HepG2 (cell line): ENCODE data around the gene MFN2.

Source experiments
- POLR2A ChIP-seq, 2 experiments: IDR thresholded peaks; 2 replicates each; pipeline ENCODE4 v1.6.1; 2011; ENCODE audit warnings: low read depth in 2 of 2, low read length in 2 of 2, mild to moderate bottlenecking in 1 of 2, moderate library complexity in 1 of 2; ENCODE audit not compliant: insufficient read depth in 1 of 2
- TCF7L2 ChIP-seq: IDR thresholded peaks from 2 replicates; pipeline ENCODE4 v1.6.1; 2011; ENCODE audit warnings: mild to moderate bottlenecking, low read depth, low read length, moderate library complexity
- ZNF253 ChIP-seq: sonication (generic); formaldehyde crosslinking; IDR thresholded peaks from 2 replicates; pipeline ENCODE4 v1.8.0; 2022; ENCODE audit warnings: mild to moderate bottlenecking, missing genetic modification reagents, borderline replicate concordance
- ZNF501 ChIP-seq: sonication (generic); formaldehyde crosslinking; IDR thresholded peaks from 2 replicates; pipeline ENCODE4 v1.5.1; 2020; ENCODE audit warnings: mild to moderate bottlenecking, moderate library complexity, missing genetic modification reagents
- TF ChIP-seq, protein P1 (sequence below): sonication (generic); formaldehyde crosslinking; IDR thresholded peaks from 2 replicates; pipeline ENCODE4 v1.4.0; 2020; ENCODE audit warnings: low read depth, missing genetic modification reagents
- TF ChIP-seq, protein P2 (sequence below): sonication (generic); formaldehyde crosslinking; IDR thresholded peaks from 2 replicates; pipeline ENCODE4 v1.5.0; 2020; ENCODE audit warnings: mild to moderate bottlenecking, missing genetic modification reagents, moderate library complexity
- TF ChIP-seq, protein P3 (sequence below): sonication (generic); formaldehyde crosslinking; IDR thresholded peaks from 2 replicates; pipeline ENCODE4 v1.5.0; 2020; ENCODE audit warnings: missing genetic modification reagents, mild to moderate bottlenecking, borderline replicate concordance
- TF ChIP-seq, protein P4 (sequence below): sonication (generic); formaldehyde crosslinking; IDR thresholded peaks from 2 replicates; pipeline ENCODE4 v1.4.0; 2020; ENCODE audit warnings: missing genetic modification reagents
- TF ChIP-seq, protein P5 (sequence below): sonication (generic); formaldehyde crosslinking; IDR thresholded peaks from 2 replicates; pipeline ENCODE4 v1.4.0; 2020; ENCODE audit warnings: missing genetic modification reagents, borderline replicate concordance

DNA sequence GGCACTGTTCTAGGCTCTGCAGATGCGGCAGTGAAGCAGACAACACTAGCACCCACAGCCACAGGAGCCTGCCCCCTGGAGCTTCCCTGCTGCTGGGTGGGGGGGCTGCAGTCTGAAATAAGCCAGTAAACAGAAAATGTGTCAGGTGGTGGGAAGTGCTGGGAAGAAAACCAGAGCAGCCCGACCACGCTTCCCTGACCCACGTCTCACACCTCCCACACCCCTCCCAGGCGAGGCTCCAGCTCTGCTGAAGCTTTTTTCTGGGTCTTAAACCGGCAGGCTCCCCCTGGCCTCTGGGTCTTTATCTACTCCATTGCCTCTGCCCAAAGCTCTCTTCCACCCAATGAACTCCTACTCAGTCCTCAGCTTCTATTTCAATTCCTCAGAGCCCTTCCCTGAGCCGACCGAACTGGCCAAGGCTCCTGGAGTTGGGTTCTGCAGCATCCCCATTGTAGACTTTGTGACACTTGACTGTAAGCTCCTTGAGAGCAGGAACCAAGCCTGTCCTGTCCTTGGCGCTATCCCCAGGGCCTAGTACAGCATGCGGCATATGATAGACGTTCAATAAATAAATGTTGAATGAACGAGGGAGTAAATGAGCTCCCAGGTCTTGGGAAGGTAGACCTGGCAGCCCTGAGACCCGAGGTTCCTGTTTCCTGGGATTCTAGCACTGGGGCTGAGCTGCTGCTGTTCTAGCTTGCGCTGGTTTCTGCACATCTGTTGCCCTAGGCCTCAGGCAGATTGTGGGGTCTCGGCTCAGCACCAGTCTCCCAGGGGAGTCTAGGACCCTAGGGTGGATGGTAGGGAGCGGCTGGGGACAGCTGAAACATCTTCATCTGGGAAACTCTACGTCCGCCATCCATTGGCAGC is 57.5 kb downstream of the MFN2 start:
- TF ChIP-seq POLR2A (IDR thresholded peaks at IDR 0.05; ENCODE audit: insufficient read depth in 1 of 2, low read depth in 2 of 2, low read length in 2 of 2) (no peak), ZNF501 (CRISPR knock-in tag) (no peak), TCF7L2 (no peak), ZNF253 (CRISPR knock-in tag) (no peak)
- TF ChIP-seq, protein P1, sequence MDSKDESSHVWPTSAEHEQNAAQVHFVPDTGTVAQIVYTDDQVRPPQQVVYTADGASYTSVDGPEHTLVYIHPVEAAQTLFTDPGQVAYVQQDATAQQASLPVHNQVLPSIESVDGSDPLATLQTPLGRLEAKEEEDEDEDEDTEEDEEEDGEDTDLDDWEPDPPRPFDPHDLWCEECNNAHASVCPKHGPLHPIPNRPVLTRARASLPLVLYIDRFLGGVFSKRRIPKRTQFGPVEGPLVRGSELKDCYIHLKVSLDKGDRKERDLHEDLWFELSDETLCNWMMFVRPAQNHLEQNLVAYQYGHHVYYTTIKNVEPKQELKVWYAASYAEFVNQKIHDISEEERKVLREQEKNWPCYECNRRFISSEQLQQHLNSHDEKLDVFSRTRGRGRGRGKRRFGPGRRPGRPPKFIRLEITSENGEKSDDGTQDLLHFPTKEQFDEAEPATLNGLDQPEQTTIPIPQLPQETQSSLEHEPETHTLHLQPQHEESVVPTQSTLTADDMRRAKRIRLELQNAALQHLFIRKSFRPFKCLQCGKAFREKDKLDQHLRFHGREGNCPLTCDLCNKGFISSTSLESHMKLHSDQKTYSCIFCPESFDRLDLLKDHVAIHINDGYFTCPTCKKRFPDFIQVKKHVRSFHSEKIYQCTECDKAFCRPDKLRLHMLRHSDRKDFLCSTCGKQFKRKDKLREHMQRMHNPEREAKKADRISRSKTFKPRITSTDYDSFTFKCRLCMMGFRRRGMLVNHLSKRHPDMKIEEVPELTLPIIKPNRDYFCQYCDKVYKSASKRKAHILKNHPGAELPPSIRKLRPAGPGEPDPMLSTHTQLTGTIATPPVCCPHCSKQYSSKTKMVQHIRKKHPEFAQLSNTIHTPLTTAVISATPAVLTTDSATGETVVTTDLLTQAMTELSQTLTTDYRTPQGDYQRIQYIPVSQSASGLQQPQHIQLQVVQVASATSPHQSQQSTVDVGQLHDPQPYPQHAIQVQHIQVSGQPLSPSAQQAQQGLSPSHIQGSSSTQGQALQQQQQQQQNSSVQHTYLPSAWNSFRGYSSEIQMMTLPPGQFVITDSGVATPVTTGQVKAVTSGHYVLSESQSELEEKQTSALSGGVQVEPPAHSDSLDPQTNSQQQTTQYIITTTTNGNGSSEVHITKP = no peak
- TF ChIP-seq, protein P2, sequence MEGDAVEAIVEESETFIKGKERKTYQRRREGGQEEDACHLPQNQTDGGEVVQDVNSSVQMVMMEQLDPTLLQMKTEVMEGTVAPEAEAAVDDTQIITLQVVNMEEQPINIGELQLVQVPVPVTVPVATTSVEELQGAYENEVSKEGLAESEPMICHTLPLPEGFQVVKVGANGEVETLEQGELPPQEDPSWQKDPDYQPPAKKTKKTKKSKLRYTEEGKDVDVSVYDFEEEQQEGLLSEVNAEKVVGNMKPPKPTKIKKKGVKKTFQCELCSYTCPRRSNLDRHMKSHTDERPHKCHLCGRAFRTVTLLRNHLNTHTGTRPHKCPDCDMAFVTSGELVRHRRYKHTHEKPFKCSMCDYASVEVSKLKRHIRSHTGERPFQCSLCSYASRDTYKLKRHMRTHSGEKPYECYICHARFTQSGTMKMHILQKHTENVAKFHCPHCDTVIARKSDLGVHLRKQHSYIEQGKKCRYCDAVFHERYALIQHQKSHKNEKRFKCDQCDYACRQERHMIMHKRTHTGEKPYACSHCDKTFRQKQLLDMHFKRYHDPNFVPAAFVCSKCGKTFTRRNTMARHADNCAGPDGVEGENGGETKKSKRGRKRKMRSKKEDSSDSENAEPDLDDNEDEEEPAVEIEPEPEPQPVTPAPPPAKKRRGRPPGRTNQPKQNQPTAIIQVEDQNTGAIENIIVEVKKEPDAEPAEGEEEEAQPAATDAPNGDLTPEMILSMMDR = no peak
- TF ChIP-seq, protein P3, sequence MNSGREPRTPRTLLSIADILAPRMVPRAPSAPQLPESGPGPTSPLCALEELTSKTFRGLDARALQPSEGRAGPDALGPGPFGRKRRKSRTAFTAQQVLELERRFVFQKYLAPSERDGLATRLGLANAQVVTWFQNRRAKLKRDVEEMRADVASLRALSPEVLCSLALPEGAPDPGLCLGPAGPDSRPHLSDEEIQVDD (CRISPR knock-in tag) = no peak
- TF ChIP-seq, protein P4, sequence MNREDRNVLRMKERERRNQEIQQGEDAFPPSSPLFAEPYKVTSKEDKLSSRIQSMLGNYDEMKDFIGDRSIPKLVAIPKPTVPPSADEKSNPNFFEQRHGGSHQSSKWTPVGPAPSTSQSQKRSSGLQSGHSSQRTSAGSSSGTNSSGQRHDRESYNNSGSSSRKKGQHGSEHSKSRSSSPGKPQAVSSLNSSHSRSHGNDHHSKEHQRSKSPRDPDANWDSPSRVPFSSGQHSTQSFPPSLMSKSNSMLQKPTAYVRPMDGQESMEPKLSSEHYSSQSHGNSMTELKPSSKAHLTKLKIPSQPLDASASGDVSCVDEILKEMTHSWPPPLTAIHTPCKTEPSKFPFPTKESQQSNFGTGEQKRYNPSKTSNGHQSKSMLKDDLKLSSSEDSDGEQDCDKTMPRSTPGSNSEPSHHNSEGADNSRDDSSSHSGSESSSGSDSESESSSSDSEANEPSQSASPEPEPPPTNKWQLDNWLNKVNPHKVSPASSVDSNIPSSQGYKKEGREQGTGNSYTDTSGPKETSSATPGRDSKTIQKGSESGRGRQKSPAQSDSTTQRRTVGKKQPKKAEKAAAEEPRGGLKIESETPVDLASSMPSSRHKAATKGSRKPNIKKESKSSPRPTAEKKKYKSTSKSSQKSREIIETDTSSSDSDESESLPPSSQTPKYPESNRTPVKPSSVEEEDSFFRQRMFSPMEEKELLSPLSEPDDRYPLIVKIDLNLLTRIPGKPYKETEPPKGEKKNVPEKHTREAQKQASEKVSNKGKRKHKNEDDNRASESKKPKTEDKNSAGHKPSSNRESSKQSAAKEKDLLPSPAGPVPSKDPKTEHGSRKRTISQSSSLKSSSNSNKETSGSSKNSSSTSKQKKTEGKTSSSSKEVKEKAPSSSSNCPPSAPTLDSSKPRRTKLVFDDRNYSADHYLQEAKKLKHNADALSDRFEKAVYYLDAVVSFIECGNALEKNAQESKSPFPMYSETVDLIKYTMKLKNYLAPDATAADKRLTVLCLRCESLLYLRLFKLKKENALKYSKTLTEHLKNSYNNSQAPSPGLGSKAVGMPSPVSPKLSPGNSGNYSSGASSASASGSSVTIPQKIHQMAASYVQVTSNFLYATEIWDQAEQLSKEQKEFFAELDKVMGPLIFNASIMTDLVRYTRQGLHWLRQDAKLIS (CRISPR knock-in tag) = no peak
- TF ChIP-seq, protein P5, sequence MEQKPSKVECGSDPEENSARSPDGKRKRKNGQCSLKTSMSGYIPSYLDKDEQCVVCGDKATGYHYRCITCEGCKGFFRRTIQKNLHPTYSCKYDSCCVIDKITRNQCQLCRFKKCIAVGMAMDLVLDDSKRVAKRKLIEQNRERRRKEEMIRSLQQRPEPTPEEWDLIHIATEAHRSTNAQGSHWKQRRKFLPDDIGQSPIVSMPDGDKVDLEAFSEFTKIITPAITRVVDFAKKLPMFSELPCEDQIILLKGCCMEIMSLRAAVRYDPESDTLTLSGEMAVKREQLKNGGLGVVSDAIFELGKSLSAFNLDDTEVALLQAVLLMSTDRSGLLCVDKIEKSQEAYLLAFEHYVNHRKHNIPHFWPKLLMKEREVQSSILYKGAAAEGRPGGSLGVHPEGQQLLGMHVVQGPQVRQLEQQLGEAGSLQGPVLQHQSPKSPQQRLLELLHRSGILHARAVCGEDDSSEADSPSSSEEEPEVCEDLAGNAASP (CRISPR knock-in tag) = no peak
